Measurements from ENCODE around the gene MAN1C1.

DNA sequence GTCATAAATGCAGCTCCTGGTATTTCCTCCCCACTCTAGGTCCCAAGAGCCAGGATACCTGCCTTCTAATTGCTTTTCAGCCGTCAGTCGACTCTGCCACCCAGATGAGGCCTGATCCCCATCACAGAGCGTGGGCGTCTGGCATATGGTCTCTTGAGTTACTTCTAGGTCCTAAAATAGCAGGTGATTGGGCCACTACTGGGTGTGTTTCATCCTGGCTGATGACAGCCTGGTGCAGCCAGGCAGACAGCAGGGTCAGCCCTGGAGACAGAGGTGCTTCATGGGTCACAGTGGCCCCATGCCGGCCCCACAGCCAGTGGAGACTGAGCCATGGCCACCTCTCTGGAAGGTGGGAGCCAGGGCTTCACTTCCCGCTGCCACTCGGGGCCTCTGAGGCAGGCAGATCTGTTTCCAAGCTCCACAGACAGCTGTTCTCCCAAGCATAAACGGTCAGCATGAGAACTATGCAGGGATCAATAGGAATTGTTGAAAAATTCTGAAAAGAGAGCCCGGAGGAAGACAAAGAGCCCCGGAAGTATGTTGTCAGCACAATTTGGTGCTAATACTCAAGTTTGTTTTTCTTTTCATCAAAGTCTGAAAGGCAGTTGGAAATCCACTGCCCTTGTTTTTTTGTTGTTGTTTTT, 83.0 kb downstream of the MAN1C1 start:
- TF ChIP-seq, protein P1, sequence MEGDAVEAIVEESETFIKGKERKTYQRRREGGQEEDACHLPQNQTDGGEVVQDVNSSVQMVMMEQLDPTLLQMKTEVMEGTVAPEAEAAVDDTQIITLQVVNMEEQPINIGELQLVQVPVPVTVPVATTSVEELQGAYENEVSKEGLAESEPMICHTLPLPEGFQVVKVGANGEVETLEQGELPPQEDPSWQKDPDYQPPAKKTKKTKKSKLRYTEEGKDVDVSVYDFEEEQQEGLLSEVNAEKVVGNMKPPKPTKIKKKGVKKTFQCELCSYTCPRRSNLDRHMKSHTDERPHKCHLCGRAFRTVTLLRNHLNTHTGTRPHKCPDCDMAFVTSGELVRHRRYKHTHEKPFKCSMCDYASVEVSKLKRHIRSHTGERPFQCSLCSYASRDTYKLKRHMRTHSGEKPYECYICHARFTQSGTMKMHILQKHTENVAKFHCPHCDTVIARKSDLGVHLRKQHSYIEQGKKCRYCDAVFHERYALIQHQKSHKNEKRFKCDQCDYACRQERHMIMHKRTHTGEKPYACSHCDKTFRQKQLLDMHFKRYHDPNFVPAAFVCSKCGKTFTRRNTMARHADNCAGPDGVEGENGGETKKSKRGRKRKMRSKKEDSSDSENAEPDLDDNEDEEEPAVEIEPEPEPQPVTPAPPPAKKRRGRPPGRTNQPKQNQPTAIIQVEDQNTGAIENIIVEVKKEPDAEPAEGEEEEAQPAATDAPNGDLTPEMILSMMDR (IDR thresholded peaks at IDR 0.05; ENCODE audit: low read depth, low read length), result no peak
- TF ChIP-seq EZH2phosphoT487 (IDR thresholded peaks at IDR 0.05; ENCODE audit: low read depth), result no peak

All from OCI-LY3 (cell line).